Adipose tissue (tissue), 3 donors: ENCODE results near the gene LAMC2. TPM values are rescaled to one million over a fixed set of nuclear protein-coding genes. Genes with fewer than 3 reads are reported as not detected.

Source experiments
- H3K27ac ChIP-seq: one replicate; pipeline ENCODE4 v1.5.1; 2013; ENCODE audit warnings: low read depth, low read length
- WGBS, 3 donors: extraction: QIAGEN DNeasy Blood & Tissue Kit; methylation state at CpG; one replicate each; pipeline ENCODE4 v1.1.7; 2013; 5-methylcytosine and 5-hydroxymethylcytosine counted together
- polyA plus RNA-seq, 3 donors: library from polyadenylated mRNA; stranded (reverse); fragments of 200-250 nt; gene quantifications; one replicate each; pipeline ENCODE4 v1.2.3, GENCODE V29; 2013
- donor health status: healthy with polysubstance abuse.
- donor health status: Bipolar disorder and iron deficiency.
- donor health status: healthy.

Gene LAMC2
- polyA plus RNA-seq, 3 donors = 2.0 to 3.8 (median 2.0) TPM

DNA sequence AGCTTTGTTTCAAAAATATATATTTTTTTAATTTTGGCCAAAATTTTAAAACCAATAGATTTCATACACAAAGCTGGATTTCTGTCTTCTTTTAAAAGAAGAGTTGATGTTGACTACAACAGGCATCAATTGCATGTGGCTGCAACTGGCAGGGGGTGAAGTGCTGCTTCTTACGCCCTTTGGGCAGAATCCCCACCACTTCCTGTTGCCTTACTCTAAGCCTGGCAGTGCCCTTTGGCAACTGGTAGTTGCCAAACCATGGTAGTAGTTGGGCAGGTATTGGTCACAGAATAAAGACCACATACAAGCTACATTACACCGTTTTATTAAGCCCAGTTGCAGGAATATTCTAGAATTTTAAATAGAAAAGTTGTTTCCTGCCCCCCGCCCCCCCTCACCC is 17.0 kb downstream of the LAMC2 start:
- no peak overlapping the region for H3K27ac ChIP-seq
- WGBS, 3 donors = 47 to 86% (median 51%) methylated on average over 3 of the region's 3 CpGs

DNA sequence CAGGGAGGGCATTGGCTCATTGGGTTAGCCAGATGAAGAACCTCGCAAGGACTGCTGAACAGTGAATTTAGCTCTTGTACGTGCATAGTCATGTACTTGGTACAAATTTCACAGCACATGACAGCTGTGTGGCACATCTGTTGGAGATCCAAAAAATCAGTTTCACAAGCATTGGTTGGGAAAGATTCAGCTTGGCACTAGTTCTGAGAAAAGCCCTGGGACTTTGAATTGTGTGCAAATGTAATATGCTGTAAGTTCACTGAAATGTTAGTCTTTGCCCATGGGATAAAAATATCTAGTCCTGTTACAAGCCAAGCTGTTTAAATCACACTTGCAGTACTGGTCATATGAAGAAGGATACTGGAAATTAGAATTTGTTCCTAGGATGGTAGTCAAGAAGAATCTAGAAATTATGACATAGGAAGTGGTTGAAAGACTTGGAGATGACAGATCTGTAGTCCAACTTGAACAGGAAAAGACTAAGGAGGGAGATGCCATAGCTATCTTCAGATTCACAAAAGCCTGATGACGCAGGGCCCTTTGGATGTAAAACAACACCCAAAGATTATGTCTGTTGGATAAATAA is 19.2 kb downstream of the LAMC2 start:
- H3K27ac ChIP-seq = no peak overlapping the region
- WGBS, 3 donors = 65 to 80% (median 66%) methylated on average over 3 of the region's 3 CpGs

DNA sequence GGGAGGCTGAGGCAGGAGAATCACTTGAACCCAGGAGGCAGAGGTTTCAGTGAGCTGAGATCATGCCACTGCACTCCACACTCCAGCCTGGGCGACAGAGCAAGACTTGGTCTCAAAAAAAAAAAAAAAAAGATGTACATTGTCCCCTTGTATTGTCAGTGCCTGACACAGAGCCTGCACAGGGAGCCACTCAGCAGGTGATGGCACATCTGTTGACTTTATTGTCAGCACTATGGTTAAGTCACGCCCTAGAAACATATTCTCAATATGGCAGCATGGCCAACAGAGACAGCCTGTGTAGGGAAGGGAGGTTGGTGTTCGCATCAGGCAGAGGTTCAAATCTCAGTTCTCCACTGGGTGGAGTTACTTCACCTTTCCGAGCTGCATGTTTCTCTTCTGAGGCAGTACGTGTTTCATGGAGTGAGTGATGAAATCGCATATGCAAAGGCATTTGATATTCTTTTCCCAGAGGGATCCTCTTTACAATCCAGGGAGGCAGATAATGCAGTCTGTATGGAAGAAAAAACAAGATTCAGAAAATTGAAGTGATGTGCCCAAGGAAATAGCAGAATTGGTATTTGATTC is 20.6 kb downstream of the LAMC2 start:
- H3K27ac ChIP-seq = no peak overlapping the region
- WGBS, 3 donors = 84 to 88% (median 86%) methylated on average over 6 of the region's 6 CpGs

DNA sequence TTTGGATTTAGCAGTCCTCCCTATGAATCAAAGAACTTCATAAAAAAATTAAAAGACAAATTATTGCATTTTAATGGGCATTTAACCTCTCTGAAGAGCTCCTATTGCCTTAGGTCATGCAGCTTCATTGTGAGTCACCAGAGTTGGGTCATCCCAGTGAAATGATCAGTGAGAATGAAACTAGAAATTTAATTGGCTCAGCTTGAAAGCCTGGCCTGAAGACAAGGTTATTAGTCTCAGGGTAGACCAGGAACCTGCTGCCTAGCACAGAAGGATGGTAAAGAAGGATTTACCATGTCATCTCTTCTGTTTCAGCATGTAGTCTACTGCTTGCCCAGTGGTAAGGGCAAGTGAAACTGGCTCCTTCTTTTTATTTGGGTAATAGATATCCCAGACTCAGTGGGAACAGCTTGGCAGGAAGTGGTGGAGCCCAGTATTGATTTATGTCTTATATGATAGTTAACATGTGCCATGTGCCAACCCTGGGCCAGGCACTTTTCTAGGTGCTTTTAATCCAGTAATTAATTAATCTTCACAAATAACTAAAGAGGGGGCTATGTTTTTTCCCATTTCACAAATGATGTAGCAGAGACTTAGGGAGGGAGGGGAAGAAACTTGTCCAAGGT is 23.6 kb downstream of the LAMC2 start:
- H3K27ac ChIP-seq = no peak overlapping the region

DNA sequence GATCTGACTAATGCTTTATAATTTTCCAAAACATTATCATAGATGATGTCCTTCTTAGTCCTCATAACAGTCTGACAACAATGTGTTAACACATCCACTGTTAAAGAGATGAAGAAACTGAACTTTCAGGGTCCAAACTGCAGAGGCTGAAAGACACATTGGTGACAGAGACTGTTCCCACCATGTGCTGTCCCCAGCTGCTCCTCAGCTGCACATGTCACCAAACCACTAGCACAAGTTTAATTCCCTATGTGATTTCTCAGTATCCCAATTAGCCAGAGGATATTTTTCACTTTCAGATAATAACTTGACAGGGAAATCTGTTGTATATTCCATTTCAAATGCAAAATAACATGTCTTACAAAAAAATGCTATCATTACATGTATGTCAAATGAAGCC is 24.6 kb downstream of the LAMC2 start:
- no peak overlapping the region for H3K27ac ChIP-seq

DNA sequence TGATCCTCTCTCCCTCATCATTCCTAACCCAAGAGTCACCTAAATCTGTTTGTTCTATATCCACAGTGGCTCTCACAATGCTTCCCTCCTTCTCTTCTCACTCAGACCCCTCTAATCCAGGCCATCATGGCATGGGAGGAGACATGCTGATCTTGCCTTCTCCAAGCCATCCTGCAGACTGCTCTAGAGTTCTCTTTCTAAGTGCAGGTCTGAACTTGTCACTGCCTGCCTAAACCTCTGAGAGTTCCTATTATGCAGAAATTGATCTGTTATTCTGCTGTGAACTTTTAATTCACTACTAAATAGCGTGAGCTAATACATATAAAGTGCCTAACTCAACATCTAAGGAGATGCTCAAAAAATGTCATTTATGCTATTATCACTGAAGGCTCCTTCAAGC is 26.8 kb downstream of the LAMC2 start:
- H3K27ac ChIP-seq = no peak overlapping the region
- WGBS, 3 donors = 91 to 97% (median 96%) methylated on average over 1 of the region's 1 CpG

DNA sequence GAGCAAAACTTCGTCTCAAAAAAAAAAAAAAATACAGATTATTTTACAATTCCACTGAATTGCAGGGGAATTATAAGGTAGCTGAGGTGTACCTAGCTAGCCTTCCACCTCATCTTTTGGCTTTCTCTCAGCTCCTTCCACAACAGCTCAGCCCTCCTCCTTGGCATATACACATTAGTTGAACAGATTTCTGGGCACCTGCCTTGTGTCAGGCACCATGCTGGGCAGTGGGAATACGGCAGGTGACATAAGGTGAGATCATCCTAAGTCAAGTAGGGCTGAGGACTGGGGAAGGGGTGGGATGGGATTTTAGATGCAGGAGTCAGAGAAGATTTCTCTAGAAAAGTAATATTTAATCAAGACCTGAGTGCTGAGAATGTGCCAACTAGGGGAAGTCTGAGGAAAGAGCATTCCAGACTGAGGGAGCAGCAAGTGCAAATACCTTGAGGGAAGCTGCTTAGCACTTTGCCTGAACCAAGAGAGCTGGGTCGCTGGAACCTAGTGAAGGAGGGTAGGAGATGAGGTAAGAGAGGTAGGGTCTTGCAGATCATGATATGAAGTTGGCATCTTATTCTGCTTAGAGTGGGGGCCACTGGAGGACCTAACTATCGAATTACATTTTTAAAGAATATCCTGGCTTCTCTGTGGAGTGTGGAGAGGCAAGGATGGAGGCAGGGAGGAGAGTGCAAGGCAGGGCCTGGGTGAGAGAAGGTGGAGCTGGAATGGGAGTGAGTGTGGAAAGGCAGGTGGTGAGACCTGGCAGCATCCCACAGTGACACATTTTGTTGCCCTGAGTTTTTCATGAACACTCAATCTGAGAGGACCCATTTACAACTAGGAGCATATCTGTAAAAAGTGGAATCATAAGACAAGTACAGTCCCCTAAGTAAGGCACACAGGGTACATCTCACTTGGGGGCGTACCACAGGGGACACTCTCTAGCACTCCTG is 28.2 kb downstream of the LAMC2 start:
- WGBS, 3 donors = 86 to 92% (median 91%) methylated on average over 5 of the region's 5 CpGs
- H3K27ac ChIP-seq = no peak overlapping the region

DNA sequence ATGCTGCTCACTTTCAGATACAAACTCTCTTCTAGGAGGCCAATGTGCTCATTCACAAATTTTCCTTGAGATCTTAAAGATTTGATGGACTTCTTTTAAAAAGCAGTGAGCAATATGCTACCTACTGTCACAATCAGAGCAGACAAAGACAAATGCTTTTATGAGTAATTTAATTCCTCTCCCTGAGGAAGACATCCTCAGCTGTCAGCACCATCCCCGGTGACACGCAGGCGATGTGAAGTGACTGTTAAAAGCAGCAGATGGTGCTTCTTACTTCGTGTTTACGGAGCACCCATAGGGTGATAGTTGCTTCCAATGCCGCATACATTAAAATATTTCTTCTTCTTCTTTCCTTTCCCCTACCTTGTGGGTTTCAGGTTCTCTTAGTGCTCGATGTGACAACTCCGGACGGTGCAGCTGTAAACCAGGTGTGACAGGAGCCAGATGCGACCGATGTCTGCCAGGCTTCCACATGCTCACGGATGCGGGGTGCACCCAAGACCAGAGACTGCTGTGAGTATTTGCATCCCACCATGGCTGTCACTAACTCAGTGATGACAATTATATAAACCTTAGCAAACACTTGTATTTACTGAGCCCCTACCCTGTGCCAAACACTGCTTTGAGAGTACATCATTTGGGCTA is 29.1 kb downstream of the LAMC2 start:
- no peak overlapping the region for H3K27ac ChIP-seq
- 82 to 87% (median 86%) methylated on average over 13 of the region's 13 CpGs for WGBS, 3 donors

DNA sequence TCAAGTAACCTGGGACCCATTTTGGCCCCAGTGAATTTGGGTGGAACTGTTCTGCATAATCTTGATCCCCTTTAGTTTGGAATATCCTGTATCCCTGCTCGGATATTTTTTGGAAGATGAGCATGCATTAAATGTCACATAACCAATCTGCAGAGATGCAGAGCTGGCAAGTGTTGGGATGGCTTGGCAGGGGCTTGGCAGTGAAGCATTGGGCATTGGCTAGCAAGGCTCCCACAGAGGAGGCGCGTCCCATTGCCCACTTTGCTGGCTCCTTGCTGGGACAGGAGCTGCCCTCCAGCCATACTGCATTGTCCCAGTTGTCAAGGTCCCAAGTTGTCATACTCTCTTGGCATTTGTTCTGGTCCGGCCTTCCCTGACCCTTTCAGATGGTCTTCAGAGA is 29.9 kb downstream of the LAMC2 start:
- 84 to 89% (median 87%) methylated on average over 4 of the region's 4 CpGs for WGBS, 3 donors
- no peak overlapping the region for H3K27ac ChIP-seq

DNA sequence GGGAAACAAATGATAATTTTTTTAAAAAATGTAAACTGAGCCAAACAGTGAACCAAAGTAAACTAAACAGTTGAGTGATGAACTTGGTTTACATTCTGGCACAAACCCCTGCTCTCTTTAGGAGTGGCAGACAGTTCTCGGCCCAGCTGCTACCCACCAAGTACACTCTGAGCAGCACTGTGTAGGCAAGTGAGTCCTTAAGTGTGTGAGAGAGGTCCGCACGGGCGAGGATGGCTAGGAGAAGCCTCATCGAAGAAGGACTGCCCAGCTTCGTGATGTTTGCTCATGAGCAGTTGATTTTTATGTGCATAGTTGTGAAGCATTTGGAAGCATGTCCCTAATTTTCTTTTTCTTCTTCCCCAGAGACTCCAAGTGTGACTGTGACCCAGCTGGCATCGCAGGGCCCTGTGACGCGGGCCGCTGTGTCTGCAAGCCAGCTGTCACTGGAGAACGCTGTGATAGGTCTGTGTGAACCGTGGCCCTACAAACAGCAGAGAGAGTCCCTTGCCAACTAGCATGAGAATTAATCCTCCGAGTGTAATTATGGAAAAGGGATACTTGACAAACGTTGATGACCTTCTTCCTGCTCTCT is 32.1 kb downstream of the LAMC2 start:
- WGBS, 3 donors = 46 to 70% (median 65%) methylated on average over 14 of the region's 14 CpGs
- no peak overlapping the region for H3K27ac ChIP-seq

DNA sequence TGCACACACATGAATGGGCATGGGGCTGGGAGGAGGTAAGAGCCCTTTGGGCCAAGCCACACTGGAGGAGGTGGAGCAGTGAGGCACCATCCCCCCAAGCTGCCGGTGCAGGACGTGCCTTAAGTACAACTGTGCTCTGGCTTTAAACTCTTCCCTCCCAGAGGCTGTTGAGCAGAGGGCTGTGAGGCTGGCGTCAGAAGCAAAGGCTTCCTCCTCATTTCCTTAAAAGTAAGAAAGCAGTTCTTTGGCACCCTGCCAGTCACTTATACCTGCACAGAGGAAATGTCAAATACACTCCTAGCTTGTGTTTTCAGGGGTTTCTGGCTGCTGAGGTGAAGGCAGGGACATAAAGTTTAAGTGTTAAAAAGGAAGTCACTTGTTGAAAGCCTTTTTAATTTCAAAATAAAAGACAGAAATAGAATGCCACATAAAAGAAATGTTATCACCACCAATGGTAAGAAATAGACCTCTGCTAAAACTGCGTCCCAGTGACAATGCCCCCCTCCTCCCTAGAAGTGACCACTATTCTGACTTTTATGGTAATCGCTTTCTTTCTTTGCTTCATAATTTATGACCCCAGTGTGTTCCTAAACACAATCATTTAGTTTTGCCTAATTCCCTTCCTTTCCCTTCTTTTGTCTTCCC is 33.0 kb downstream of the LAMC2 start:
- 9 to 43% (median 15%) methylated on average over 5 of the region's 5 CpGs for WGBS, 3 donors
- H3K27ac ChIP-seq = no peak overlapping the region

DNA sequence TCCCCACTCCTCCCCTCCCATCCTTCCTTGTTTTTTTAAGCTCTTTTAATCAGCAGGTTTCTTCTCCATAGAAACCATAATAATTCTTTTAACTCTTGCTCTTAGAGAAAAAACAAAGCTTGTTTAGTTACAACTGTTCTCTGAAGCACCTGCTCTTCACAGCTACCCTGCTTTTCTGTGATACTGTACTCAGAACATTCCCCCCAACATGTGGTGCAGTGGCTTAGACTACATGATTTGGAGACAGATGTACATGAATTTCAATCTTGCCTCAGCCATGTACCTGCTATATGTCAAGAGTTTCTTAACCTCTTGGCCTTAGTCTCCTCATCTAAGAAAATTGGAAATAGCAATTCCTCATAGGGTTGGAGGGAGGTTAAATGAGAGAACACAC is 33.5 kb downstream of the LAMC2 start:
- no peak overlapping the region for H3K27ac ChIP-seq

DNA sequence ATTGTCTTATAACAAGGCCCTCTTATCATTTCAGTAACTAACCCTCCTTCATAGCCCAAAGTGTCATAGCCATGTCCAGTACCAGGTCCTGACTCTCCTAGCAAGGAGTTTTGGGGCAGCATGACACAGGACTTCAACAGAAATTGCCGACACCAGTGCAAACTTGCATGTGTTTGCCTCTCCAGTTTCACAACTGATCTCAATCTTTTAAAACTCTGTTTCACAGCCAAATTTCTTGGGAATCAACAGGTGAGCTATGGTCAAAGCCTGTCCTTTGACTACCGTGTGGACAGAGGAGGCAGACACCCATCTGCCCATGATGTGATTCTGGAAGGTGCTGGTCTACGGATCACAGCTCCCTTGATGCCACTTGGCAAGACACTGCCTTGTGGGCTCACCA is 36.8 kb downstream of the LAMC2 start:
- no peak overlapping the region for H3K27ac ChIP-seq
- 53 to 96% (median 94%) methylated on average over 3 of the region's 3 CpGs for WGBS, 3 donors

DNA sequence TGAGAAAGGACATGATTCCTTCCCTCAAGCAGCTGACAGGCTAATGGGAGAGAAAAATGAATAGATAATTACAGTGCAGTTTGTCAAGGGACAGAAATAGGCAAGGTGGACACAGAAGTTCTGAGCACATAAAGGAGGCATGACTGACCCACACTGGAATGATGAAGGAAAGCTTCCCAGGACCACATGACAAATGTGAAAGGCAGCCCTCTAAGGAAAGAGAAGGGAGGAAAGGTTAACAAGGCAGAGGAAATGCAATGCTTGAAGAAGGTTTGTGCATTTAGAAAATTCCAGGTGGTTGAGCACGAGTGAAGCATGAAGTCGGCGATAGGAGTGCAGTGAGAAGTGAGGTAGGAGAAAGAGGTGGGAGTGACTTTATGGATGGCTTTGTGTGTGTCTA is 37.4 kb downstream of the LAMC2 start:
- H3K27ac ChIP-seq = no peak overlapping the region
- 70 to 91% (median 71%) methylated on average over 3 of the region's 3 CpGs for WGBS, 3 donors

DNA sequence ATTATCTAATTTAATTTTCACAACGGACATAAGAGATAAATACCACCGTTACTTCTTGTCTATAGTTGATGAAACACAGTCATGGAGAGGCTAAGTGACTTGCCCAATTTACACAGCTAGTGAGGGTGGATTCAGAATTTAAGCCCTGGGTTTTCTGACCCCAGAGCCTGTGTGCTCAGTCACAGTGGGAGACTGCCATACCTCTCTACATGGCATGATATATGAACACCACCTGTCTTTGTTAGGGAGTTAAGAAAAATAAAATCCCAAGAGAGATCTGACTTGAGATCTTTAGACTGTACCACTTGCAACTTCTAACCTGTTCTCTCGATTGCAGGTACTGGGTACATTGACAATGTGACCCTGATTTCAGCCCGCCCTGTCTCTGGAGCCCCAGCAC is 40.3 kb downstream of the LAMC2 start:
- H3K27ac ChIP-seq = no peak overlapping the region
- WGBS, 3 donors = 82 to 97% (median 91%) methylated on average over 4 of the region's 4 CpGs

DNA sequence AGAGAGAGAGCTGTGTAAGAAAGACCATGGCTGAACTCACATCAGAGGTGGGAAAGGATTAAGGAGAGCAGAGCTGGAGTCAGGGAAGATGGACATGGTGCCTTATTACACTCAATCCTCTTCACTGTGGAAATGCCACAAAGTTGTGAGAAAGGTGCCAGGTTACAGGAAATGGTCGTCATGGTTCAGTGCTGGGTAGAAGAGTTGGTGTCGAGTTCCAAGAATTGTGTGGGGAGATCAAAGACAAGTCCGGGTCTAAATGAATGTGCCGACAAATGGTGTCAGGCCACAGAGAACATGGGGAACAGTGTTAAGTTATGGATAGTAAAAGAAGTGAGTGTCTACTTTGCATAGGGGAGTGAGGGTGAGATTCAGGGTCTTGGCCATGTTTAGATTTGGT is 40.9 kb downstream of the LAMC2 start:
- no peak overlapping the region for H3K27ac ChIP-seq
- 71 to 78% (median 73%) methylated on average over 4 of the region's 4 CpGs for WGBS, 3 donors

DNA sequence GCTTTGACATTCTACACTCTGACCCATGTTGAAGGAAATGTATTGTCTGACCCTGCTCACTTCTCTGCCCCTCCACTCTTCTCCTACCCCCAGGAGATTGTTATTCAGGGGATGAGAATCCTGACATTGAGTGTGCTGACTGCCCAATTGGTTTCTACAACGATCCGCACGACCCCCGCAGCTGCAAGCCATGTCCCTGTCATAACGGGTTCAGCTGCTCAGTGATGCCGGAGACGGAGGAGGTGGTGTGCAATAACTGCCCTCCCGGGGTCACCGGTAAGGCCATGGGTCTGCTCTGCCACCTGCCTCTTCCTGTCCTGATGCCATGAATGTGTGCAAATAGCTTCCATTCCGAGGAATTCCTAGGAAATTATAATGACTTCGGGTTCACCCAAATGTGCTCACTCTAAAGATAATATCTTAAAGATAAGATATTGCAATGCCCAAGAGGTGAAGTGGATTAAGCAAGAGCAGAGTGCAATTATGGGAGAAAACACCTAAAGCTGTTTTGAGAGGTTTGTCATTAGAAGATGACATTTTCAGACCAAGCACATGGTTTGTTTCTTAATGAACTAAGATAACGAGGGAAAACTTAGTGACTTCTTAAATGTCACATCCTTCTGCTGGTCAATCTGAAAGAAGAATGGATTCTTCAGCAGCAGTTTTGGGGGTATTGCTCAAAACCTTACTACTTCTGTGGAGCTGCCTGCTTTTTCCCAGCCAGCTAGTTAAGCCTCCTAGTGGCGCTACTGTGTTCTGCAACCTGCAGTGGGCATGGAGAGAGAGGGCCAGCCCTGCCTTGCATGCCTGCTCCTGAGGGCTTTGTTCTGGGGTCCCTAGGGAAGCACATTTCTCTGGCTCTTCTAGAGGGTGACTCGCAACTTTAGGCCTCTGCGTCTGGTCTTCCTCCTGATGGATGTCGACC is 41.6 kb downstream of the LAMC2 start:
- H3K27ac ChIP-seq = no peak overlapping the region

More for the DNA sequence above, 41.6 kb downstream of the LAMC2 start:
- WGBS, 3 donors = 80 to 86% (median 82%) methylated on average over 16 of the region's 16 CpGs
